ENCODE measurements around the gene SLC6A1. TPM values are rescaled to one million over a fixed set of nuclear protein-coding genes. Genes with fewer than 3 reads are reported as not detected.

Gene SLC6A1
- total RNA-seq (2021; ENCODE audit: unreplicated experiment) (not detected), Bru-seq, nascent RNA (percentile 4 among the genes with signal in this experiment), BruChase-seq, experiment 1, labeled RNA remaining after a 6-hour chase (not detected), BruChase-seq, experiment 2, labeled RNA remaining after a 2-hour chase (not detected)
- not detected in 2 replicates for polyA plus RNA-seq (2012)
- long read RNA-seq, partial matches to known transcripts, result 0 of 1 reads
- long read RNA-seq, other reads (novel, unspliced or antisense), result 1 of 1 reads

DNA sequence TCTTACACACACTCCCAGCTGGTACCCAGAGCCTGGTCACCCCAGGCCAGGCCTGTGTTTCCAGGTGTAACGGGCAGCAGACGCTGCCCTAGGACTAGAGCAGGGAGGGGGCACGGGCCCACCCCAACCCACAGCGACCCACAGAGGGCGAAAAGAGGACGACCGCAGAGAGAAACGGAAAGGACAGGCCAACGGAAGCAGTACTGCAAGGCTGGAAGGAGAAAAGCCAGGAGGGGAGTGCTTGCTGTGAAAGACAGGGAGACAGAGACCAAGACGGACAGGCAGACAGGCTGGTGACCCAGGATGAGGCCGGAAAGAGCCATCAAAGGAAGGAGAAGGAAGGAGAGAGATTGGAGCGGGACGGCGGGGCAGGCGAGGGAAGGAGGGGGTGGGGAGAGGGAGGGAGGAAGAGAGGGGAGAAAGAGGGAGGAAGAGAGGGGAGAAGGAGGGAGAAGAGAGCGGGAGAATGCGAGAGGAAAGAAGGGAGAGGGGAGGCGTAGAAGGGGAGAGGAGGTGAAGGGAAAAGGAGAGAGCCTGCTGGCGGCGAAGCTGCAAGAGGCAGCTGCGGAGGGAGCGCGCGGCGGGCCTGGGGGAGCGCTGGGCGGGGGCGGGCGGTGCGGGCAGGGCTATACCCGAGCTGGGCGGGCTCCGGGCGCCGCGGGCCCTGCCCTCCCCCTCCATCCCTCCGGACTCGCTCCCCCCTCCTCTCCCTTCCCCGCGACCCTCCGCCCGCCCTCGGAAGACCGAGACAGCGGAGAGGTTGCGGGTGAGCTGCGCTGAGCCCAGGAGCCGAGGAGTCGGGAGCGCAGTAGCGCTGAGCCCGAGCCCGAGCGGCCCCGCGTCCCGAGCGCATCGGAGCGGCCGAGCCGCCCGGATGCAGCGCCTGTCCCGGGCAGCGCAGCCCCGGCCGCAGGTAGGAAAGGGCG is at the start of gene SLC6A1:
Gene SLC6A1 (plus strand): TSS at position 732 of the 926 bp plus-strand sequence. CDS start 24,464 bp downstream, outside the sequence.
- H3K9me3 ChIP-seq (ENCODE audit: control insufficient read depth in 1 of 2, insufficient read depth in 1 of 2, low read depth in 1 of 2, low read length in 2 of 2), result no peaks in the 10 kb centered on the region
- intact Hi-C loops (cut with micrococcal nuclease), result no loop called here
- no peak within 1 kb of the TSS for H3K4me3 ChIP-seq (replicated peaks in 1 of 2; ENCODE audit: low read depth in 1 of 2, low read length in 2 of 2)
- H3K9me2 ChIP-seq (ENCODE audit: insufficient read depth), result no peaks in the 10 kb centered on the region
- H3K27me3 ChIP-seq (ENCODE audit: insufficient read depth, low read length), result peaks cover 67% of the 10 kb centered on the region
- RAD21 ChIA-PET (ENCODE audit: low non-redundant PET in 1 of 2, low total read pairs in 2 of 2, uncharacterized antibody in 2 of 2, unreplicated experiment in 2 of 2), result no interaction called here
- no peak within 1 kb of the TSS for H2AFZ ChIP-seq (ENCODE audit: low read depth, low read length, poor library complexity, severe bottlenecking)
- ATAC-seq (no peak), DNase-seq (ENCODE audit: low read depth, low spot score) (no peak)
- BruUV-seq (replicated peaks), result no TSS peak
- H4K20me1 ChIP-seq (ENCODE audit: insufficient read depth), result no peaks in the 10 kb centered on the region
- no peaks in the 10 kb centered on the region for H3K4me1 ChIP-seq (ENCODE audit: control insufficient read depth in 1 of 2, insufficient read depth in 2 of 2, low read length in 2 of 2)
- no peak within 1 kb of the TSS for H3K9ac ChIP-seq (ENCODE audit: low read length)
- POLR2A ChIA-PET, result no interaction called here
- H3K4me2 ChIP-seq (ENCODE audit: low read length), result no peak within 1 kb of the TSS
- TF ChIP-seq YY1 (IDR thresholded peaks at IDR 0.05; ENCODE audit: extremely low read depth, insufficient replicate concordance, low read depth, low read length), result no peak
- no peak for TF ChIP-seq POLR2A (IDR thresholded peaks at IDR 0.05; ENCODE audit: borderline replicate concordance, extremely low read depth, insufficient read depth, insufficient read length)
- TF ChIP-seq, protein P1, sequence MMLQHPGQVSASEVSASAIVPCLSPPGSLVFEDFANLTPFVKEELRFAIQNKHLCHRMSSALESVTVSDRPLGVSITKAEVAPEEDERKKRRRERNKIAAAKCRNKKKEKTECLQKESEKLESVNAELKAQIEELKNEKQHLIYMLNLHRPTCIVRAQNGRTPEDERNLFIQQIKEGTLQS (IDR thresholded peaks at IDR 0.05), result no peak
- TF ChIP-seq SRF (IDR thresholded peaks at IDR 0.05; ENCODE audit: low read depth), result no peak
- no peak for TF ChIP-seq ZFX (IDR thresholded peaks at IDR 0.05)
- TF ChIP-seq, protein P2, sequence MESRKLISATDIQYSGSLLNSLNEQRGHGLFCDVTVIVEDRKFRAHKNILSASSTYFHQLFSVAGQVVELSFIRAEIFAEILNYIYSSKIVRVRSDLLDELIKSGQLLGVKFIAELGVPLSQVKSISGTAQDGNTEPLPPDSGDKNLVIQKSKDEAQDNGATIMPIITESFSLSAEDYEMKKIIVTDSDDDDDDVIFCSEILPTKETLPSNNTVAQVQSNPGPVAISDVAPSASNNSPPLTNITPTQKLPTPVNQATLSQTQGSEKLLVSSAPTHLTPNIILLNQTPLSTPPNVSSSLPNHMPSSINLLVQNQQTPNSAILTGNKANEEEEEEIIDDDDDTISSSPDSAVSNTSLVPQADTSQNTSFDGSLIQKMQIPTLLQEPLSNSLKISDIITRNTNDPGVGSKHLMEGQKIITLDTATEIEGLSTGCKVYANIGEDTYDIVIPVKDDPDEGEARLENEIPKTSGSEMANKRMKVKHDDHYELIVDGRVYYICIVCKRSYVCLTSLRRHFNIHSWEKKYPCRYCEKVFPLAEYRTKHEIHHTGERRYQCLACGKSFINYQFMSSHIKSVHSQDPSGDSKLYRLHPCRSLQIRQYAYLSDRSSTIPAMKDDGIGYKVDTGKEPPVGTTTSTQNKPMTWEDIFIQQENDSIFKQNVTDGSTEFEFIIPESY (IDR thresholded peaks at IDR 0.05; ENCODE audit: extremely low read depth, insufficient replicate concordance, low read length), result no peak
- TF ChIP-seq FOSL1 (IDR thresholded peaks at IDR 0.05; ENCODE audit: low read depth), result no peak
- TF ChIP-seq TCF7L2 (IDR thresholded peaks at IDR 0.05; ENCODE audit: borderline replicate concordance, extremely low read depth, insufficient read depth, insufficient read length), result no peak
- no peak for TF ChIP-seq ELF1 (IDR thresholded peaks at IDR 0.05; ENCODE audit: borderline replicate concordance, low read depth)
- no peak for TF ChIP-seq EGR1 (IDR thresholded peaks at IDR 0.05; ENCODE audit: low read depth)
- TF ChIP-seq JUND (IDR thresholded peaks at IDR 0.05), result no peak
- H3K79me2 ChIP-seq (ENCODE audit: insufficient read depth, low read length), result no peaks in the 10 kb centered on the region
- CTCF ChIA-PET, result no interaction called here
- H3K27ac ChIP-seq (ENCODE audit: low read depth, low read length), result no peak within 1 kb of the TSS
- H3K36me3 ChIP-seq (ENCODE audit: control insufficient read depth in 1 of 2, insufficient read depth in 2 of 2, low read length in 2 of 2), result no peaks in the 10 kb centered on the region

All from HCT116 (cell line).